ACC112 (cell line): ENCODE measurements around the gene COP1.

Experiments used
- H2AFZ ChIP-seq: fragments of 200-600 bp; sonication (generic); one replicate; pipeline ENCODE4 v1.6.0; 2017; ENCODE audit warnings: antibody characterized with exemption, low read length; ENCODE audit not compliant: unreplicated experiment
- H3K27ac ChIP-seq: fragments of 200-600 bp; sonication (generic); 2 replicates; pipeline ENCODE4 v1.5.1; 2014; ENCODE audit warnings: low read depth, mild to moderate bottlenecking, antibody characterized with exemption, low read length, moderate library complexity
- H3K27me3 ChIP-seq: fragments of 200-600 bp; sonication (generic); 2 replicates; pipeline ENCODE4 v1.6.1; 2014; ENCODE audit warnings: mild to moderate bottlenecking, antibody characterized with exemption, low read length, moderate library complexity, mixed read lengths; ENCODE audit not compliant: insufficient read depth
- H3K36me3 ChIP-seq: fragments of 200-600 bp; sonication (generic); 2 replicates; pipeline ENCODE4 v1.6.1; 2016; ENCODE audit warnings: mild to moderate bottlenecking, antibody characterized with exemption, low read length, moderate library complexity, mixed read lengths; ENCODE audit not compliant: insufficient read depth
- H3K4me1 ChIP-seq: fragments of 200-600 bp; sonication (generic); one replicate; pipeline ENCODE4 v1.6.1; 2016; ENCODE audit warnings: low read length, mixed read lengths; ENCODE audit not compliant: insufficient read depth, unreplicated experiment, control insufficient read depth
- H3K4me3 ChIP-seq: fragments of 200-600 bp; sonication (generic); 2 replicates; pipeline ENCODE4 v1.5.1; 2014; ENCODE audit warnings: mild to moderate bottlenecking, low read depth, low read length
- H3K79me2 ChIP-seq: fragments of 200-600 bp; sonication (generic); one replicate; pipeline ENCODE4 v1.6.0; 2016; ENCODE audit warnings: low read length; ENCODE audit not compliant: control insufficient read depth, unreplicated experiment, insufficient read depth

COP1 gene

DNA sequence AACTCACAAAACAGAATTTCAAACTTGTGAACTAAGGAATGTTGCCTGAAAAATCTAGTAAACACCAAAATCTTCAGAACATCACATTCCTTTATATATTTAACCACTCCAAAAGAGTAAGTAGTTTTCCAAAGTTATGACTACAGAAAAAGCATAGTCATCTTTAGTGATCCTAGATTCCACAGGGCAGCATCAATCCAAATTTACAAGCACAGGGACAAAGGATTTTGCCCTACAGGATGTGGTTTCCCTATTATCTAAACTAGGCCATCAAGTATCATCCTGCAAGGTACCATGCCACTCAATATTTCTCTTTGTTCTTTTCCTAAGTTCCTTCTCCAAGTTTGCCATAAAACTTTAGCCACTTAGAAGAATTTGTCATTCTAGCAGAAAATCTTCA lies 33.0 kb downstream of the COP1 start:
- Histone ChIP-seq H3K27me3 (no peaks in the 10 kb centered on the region), H3K4me1 (peaks cover 3% of the 10 kb centered on the region), H3K36me3 (0 out of 2 replicates have a peak, but pooled peaks cover 12% of the 10 kb centered on the region), H3K27ac (no peak overlapping the region), H3K4me3 (no peak overlapping the region), H2AFZ (no peak overlapping the region), H3K79me2 (peaks cover 16% of the 10 kb centered on the region)

DNA sequence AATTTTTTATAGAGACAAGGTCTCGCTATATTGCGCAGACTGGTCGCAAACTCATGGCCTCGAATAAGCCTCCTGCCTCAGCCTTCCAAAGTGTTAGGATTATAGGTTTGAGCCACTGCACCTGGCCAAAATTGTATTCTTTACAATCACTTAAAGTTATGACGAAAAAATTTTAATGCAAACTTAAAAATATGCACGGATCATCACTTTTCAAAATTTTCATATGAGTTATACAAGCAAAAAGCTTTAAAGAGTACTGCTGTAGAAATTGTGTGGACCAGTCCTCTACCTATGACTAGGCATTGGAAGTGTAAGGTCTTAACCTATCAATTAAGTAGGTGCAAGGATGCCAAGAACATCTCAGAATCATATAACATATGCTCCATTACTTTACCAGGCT lies 34.9 kb downstream of the COP1 start:
- Histone ChIP-seq H2AFZ (no peak overlapping the region), H3K4me1 (peaks cover 3% of the 10 kb centered on the region), H3K4me3 (no peak overlapping the region), H3K79me2 (peaks cover 21% of the 10 kb centered on the region), H3K27me3 (no peaks in the 10 kb centered on the region), H3K27ac (no peak overlapping the region), H3K36me3 (0 out of 2 replicates have a peak, but pooled peaks cover 12% of the 10 kb centered on the region)

DNA sequence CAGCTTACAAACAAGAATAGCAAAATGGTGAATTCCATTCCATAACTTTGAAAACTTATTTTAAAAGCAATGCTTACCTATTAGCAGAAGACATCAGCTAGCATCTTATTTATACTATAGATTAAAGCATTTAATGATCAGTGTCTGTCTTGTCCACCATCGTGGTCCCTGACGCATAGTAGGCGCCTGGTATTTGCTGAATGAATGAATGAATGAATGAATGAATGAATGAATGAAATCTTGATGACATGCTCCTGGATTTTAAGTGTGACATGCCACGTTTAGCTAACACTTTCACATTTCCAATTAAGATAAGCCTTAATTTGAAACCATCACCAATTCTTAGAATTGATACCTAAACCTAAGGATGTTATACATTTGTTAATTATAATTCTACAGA lies 39.9 kb downstream of the COP1 start:
- Histone ChIP-seq H3K4me1 (no peaks in the 10 kb centered on the region), H3K79me2 (peaks cover 19% of the 10 kb centered on the region), H3K4me3 (no peak overlapping the region), H3K27me3 (no peaks in the 10 kb centered on the region), H3K27ac (no peak overlapping the region), H3K36me3 (peaks cover 17% of the 10 kb centered on the region), H2AFZ (no peak overlapping the region)

DNA sequence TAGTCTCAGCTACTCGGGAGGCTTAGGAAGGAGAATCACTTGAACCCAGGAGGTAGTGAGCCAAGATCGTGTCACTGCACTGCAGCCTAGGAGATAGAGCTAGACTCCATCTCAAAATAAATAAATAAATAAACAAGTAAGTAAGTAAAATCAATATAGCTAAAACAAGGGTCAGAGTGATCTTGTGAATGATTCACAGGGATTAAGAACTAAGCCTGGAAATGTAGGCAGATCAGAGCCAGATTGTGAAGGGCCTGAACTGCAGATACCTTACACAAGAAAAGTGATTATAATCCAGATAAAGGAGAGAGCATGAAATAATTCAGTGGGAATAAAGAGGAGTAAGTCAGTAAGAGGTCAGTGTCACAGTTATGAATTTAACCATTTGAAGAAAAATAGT lies 41.5 kb downstream of the COP1 start:
- no peaks in the 10 kb centered on the region for H3K4me1 ChIP-seq
- no peak overlapping the region for H3K4me3 ChIP-seq
- H2AFZ ChIP-seq, result no peak overlapping the region
- H3K79me2 ChIP-seq, result peaks cover 19% of the 10 kb centered on the region
- peaks cover 13% of the 10 kb centered on the region for H3K36me3 ChIP-seq
- H3K27ac ChIP-seq, result no peak overlapping the region
- H3K27me3 ChIP-seq, result no peaks in the 10 kb centered on the region

DNA sequence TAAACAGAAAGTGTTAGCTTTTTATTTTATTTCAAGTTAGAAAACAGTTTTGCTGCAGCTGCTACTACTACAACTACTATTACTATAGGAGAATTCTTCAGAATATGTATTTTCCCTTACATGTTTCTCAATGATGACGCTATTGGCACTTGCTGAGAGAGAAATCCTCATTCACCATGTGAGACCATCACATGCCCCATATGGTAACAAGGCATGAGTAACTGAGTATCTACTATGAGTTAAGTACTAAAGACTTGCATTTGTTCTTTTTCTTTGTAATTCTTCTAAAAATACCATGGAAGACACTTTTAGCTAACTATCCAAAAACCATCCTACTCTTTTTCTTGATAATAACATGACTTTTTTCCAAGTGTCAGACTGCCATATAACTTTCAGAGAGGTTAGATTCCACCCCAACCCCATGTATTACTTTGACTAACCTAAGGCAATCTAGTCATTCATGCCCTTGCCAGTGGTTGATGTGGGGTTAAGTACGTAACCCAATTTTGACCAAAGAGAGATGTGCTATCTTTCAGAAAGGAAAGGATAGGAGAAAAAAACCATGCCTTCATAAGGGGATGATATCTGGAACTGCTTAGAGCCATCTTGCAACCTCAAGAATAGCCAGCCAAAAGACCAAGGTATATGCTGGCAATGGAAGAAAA lies 42.9 kb downstream of the COP1 start:
- no peak overlapping the region for H3K4me3 ChIP-seq
- H3K27me3 ChIP-seq, result no peaks in the 10 kb centered on the region
- H3K36me3 ChIP-seq, result peaks cover 15% of the 10 kb centered on the region
- H3K4me1 ChIP-seq, result no peaks in the 10 kb centered on the region
- peaks cover 19% of the 10 kb centered on the region for H3K79me2 ChIP-seq
- H2AFZ ChIP-seq, result no peak overlapping the region
- H3K27ac ChIP-seq, result no peak overlapping the region

DNA sequence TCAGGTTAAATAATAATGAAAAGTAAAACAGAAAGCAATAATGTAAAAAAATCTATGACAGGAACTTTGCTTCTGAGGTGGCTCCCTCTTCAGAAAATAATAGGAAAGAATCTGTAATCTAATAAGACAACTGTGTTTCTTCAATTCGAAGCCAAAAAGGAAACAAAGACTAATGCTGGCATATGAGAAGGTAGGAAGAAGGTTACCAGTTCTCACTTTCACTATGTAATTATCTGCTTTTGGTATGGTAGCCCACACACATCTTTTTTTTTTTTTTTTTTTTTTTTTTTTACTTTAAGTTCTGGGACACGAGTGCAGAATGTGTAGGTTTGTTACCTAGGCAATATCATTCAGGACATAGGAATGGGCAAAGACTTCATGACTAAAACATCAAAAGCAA lies 47.1 kb downstream of the COP1 start:
- Histone ChIP-seq H3K27me3 (no peaks in the 10 kb centered on the region), H3K4me1 (no peaks in the 10 kb centered on the region), H2AFZ (no peak overlapping the region), H3K27ac (no peak overlapping the region), H3K36me3 (peaks cover 33% of the 10 kb centered on the region), H3K4me3 (no peak overlapping the region), H3K79me2 (peaks cover 16% of the 10 kb centered on the region)

DNA sequence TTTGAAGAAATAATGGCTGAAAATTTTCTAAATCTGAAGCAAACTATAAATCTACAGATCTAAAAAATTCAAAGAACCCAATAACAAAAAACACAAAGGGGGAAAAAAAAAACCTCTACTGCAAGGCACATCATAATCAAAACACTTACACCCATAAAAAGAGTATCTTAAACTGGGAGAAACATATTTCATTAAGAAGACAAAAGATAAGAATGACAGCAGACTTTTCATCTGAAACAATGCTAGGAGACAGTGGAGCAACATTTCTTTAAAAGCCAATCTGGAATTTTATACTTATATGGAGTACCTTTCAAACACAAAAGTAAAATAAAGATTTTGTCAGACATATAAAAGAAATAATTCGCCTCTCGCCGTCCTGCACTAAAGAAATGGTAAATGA lies 49.1 kb downstream of the COP1 start:
- no peak overlapping the region for H3K4me3 ChIP-seq
- no peak overlapping the region for H2AFZ ChIP-seq
- peaks cover 8% of the 10 kb centered on the region for H3K79me2 ChIP-seq
- H3K36me3 ChIP-seq, result peaks cover 41% of the 10 kb centered on the region
- H3K4me1 ChIP-seq, result no peaks in the 10 kb centered on the region
- no peaks in the 10 kb centered on the region for H3K27me3 ChIP-seq
- H3K27ac ChIP-seq, result no peak overlapping the region

DNA sequence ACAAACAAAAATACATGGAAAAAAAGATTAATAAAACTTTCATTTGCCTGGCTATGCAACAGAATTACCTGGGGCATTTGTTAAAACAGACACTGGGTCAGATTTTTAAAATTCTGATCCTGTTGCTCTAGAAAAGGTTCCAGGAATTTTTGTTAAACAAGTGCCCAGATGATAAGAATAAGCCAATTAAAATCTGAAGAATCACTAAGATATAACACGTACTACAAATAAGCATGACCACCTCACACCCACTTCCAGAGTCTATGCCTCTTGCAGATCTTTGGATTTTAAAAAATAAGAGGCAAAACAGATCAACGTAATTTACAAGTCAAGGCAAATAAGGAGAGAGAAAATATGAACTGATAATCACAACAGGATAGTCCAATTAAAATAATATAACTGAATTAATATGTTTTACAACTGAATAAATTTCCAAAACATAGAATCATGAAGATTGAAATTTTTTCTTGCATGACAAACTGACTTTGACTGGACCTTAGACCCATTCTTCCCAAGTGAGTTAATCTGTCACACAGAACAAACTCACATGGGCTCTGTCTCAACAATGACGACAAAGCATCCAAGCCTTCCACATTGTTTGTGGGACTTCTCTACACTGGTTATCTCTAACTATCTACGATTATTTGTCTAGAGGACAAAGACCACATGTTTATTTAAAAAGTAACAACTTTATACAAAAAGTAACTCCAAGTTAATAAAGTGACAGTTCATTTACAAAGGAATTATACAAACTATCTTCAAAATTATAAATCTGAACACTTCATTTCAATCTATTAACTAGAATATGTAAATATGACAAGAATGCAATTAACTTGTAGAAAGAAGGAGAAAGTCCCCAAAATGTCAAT lies 56.9 kb downstream of the COP1 start:
- Histone ChIP-seq H3K4me1 (no peaks in the 10 kb centered on the region), H3K4me3 (no peak overlapping the region), H3K36me3 (peaks cover 34% of the 10 kb centered on the region), H2AFZ (no peak overlapping the region), H3K27me3 (no peaks in the 10 kb centered on the region), H3K79me2 (peaks cover 21% of the 10 kb centered on the region), H3K27ac (no peak overlapping the region)

DNA sequence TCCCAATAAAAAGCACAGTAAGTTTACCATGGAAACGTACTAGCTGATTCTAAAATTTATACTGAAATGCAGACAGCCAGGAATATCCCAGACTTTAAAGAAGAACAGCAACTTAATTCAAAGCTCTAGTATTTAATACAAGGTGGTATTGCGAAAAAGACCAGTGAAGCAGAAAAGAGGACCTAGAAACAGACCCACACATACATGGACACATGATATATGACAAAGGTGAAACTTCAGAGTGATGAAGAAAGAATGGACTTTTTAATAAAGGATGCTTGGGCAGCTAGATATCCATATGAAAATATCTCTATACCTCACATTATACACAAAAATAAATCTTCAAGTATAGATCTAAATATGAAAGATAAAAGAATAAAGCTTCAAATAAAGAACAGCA lies 62.6 kb downstream of the COP1 start:
- Histone ChIP-seq H2AFZ (no peak overlapping the region), H3K4me1 (no peaks in the 10 kb centered on the region), H3K27me3 (no peaks in the 10 kb centered on the region), H3K4me3 (no peak overlapping the region), H3K79me2 (peaks cover 37% of the 10 kb centered on the region), H3K36me3 (peaks cover 20% of the 10 kb centered on the region; the same call in 1 of the 2 replicates), H3K27ac (no peak overlapping the region)

DNA sequence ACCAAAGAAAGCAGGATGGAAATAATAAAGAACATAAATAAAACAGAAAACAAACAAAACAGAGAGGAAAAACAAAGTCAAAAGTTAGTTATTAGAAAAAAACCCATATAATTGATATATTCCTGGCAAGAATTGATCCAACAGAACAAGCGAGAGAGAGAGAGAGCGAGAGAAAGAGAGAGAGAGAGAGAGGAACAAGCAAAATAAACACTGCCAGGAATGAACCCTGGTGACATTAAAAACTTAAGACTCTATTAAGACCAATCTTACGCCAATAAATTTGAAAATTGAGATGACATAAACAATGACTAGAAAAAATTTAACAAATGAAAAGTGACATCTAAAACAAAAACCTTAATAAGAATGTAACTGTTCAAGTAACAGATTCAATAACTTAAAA lies 64.1 kb downstream of the COP1 start:
- Histone ChIP-seq H3K79me2 (peaks cover 44% of the 10 kb centered on the region), H3K27me3 (no peaks in the 10 kb centered on the region)

DNA sequence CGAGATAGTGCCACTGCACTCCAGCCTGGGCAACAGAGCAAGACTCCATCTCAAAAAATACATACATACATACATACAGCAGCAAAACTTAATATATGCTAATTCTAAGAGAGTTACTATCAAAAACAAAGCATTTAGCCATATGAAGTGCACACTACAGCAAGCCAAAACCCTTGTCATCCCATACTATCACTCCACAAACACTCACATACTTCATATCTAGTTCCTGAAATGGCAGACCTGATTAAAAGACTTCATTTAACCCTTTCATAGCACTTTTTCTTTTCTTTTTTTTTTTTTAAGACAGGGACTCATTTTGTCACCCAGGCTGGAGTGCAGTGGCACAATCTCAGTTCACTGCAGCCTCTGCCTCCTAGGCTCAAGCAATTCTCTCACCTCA lies 65.6 kb downstream of the COP1 start:
- Histone ChIP-seq H3K4me3 (no peak overlapping the region), H3K27me3 (no peaks in the 10 kb centered on the region), H3K27ac (no peak overlapping the region), H3K4me1 (no peaks in the 10 kb centered on the region), H3K79me2 (peaks cover 37% of the 10 kb centered on the region), H2AFZ (no peak overlapping the region), H3K36me3 (peaks cover 11% of the 10 kb centered on the region; the same call in 1 of the 2 replicates)

More for the DNA sequence above, 64.1 kb downstream of the COP1 start:
- Histone ChIP-seq H2AFZ (no peak overlapping the region), H3K4me1 (no peaks in the 10 kb centered on the region), H3K27ac (no peak overlapping the region), H3K36me3 (peaks cover 20% of the 10 kb centered on the region; the same call in 1 of the 2 replicates), H3K4me3 (no peak overlapping the region)
